ENCODE data around the gene SMIM38.

Gene SMIM38

DNA sequence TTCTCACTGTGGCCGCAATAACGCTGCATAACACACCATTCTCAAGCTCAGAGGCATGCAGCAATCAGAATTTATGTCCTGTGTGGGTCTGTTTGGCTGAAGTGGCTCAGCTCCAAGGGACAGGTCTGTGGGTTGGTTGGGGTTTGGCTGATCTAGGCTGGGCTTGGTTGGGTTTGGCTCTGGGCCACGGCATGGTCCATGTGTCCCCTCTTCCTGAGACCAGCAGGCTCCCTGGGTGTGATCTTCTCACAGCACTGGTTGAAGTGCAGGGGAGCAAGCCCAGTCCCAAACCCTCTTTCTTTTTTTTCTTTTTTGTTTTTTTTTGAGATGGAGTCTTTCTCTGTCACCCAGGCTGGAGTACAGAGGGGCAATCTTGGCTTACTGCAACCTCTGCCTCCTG is 25.0 kb downstream of the SMIM38 start:
- Mint-ChIP-seq H3K36me3 (ENCODE audit: low read depth) (no peaks in the 10 kb centered on the region), H3K27me3 (peaks cover 21% of the 10 kb centered on the region), H3K9me3 (no peaks in the 10 kb centered on the region), H3K27ac (no peak overlapping the region), H3K4me1 (ENCODE audit: low read depth) (no peaks in the 10 kb centered on the region), H3K4me3 (no peak overlapping the region)
- intact Hi-C loops (cut with micrococcal nuclease) = no loop called here

DNA sequence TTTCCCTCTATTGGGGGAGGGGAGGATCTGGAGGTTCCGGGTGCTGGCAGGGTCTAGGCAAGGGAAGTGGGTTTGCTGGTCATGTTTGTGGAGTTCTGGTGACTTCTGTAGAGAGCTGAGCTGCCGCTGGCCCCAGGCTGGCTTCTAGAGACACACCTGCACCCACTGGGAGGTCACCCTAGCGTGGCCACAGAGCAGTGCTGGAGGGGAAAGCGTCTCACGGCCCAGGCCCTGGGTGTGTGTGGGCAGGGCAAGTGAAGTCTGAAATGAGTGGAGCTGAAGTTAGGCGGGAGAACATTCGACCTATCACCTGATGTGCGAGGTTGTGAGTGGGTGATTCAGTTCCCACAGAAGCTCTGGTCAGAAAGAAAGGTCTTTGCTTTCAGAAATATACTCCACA is 27.9 kb downstream of the SMIM38 start:
- intact Hi-C loops (cut with micrococcal nuclease) = no loop called here
- no peaks in the 10 kb centered on the region for H3K36me3 Mint-ChIP-seq (ENCODE audit: low read depth)
- peaks cover 10% of the 10 kb centered on the region for H3K9me3 Mint-ChIP-seq
- peaks cover 21% of the 10 kb centered on the region for H3K27me3 Mint-ChIP-seq
- no peak overlapping the region for H3K27ac Mint-ChIP-seq
- no peak overlapping the region for H3K4me3 Mint-ChIP-seq
- no peaks in the 10 kb centered on the region for H3K4me1 Mint-ChIP-seq (ENCODE audit: low read depth)

DNA sequence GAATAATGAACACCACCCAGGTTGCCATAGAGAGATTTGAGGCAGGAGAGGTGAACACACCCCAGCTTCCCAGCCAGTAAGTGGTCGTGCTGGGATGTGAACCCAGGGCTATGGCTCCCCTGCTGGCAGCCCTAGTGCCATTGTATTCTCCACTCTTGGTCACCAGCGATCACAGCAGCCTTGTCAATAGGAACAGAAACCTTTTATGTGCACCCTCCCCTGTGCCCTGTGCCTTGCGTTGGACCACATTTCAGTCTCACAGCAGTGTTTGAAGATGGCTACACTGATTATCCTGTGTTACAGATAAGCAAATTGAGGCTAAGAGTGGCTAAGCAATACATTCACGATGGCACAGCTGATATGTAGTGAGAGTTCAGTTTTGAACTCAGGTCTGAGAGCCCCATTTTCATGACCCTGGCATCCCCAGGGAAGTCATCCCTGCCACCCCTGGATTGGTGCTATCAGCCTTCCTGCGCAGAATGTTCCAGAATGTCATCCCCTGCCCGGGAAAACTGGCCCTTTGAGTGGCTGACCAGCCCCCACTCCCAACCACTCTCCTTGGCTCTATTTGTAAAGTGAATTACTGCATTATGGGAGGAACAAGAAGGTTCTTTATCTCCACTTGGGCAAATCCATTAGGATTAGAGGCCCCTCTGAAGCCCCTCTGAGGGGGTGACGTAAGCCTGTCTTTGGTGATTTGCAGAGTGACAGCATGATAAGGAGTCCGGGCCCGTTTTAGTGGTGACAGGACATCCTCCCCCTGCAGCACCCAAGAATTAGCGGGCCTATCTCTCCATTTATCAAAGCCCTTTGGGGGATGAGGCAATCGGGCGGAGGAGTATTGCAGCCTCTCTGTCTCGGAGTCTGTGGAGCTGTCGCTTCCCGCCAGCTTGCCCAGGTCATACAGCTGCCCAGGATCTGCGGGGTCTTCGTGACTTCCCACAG is 30.9 kb downstream of the SMIM38 start:
- Mint-ChIP-seq H3K36me3 (ENCODE audit: low read depth) (no peaks in the 10 kb centered on the region), H3K27ac (no peak overlapping the region), H3K4me1 (ENCODE audit: low read depth) (no peaks in the 10 kb centered on the region), H3K27me3 (peaks cover 7% of the 10 kb centered on the region), H3K9me3 (peaks cover 10% of the 10 kb centered on the region), H3K4me3 (no peak overlapping the region)
- intact Hi-C loops (cut with micrococcal nuclease) = no loop called here

DNA sequence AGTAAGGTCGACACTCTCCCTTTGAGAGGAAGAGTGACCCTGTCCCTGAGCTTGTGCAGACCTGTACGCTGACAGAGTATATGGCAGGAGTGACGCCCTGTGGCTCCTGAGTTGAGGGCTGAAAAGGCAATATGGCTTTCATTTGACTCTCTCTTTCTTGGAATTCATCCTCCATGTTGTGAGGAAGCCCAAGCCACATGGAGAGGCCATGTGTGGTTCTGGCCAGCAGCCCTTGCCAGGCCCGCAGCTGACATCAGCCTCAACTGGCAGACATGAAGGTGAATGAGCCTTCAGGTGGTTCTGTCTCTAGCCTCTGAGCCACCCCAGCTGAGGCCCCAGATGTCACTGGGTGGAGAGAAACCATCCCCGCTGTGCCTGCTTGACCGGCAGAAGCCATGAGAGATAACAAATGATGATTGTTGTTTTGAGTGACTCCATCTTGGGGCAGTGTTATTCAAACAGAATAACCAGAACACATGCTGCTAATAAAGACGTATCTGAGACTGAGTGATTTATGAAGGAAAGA is 31.9 kb downstream of the SMIM38 start:
- peaks cover 10% of the 10 kb centered on the region for H3K9me3 Mint-ChIP-seq
- no peak overlapping the region for H3K4me3 Mint-ChIP-seq
- no peaks in the 10 kb centered on the region for H3K4me1 Mint-ChIP-seq (ENCODE audit: low read depth)
- H3K36me3 Mint-ChIP-seq (ENCODE audit: low read depth) = no peaks in the 10 kb centered on the region
- peaks cover 9% of the 10 kb centered on the region for H3K27me3 Mint-ChIP-seq
- H3K27ac Mint-ChIP-seq = no peak overlapping the region
- intact Hi-C loops (cut with micrococcal nuclease) = no loop called here

DNA sequence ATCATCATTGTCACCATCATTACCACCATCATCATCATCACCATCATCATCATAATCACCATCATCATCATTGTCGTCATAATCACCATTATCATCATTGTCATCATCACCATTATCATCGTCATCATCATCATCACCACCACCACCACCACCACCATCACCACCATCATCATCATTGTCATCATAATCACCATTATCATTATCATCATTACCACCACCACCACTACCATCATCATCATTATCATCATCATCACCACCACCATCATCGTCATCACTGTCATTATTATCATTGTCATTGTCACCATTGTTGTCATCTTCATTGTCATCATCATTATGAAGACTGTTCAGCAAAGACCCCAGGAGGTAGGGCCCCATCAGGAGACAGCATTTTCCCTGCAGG is 33.3 kb downstream of the SMIM38 start:
- H3K27ac Mint-ChIP-seq = no peak overlapping the region
- peaks cover 10% of the 10 kb centered on the region for H3K9me3 Mint-ChIP-seq
- peaks cover 4% of the 10 kb centered on the region for H3K27me3 Mint-ChIP-seq
- intact Hi-C loops (cut with micrococcal nuclease) = no loop called here
- no peaks in the 10 kb centered on the region for H3K4me1 Mint-ChIP-seq (ENCODE audit: low read depth)
- no peak overlapping the region for H3K4me3 Mint-ChIP-seq
- no peaks in the 10 kb centered on the region for H3K36me3 Mint-ChIP-seq (ENCODE audit: low read depth)

DNA sequence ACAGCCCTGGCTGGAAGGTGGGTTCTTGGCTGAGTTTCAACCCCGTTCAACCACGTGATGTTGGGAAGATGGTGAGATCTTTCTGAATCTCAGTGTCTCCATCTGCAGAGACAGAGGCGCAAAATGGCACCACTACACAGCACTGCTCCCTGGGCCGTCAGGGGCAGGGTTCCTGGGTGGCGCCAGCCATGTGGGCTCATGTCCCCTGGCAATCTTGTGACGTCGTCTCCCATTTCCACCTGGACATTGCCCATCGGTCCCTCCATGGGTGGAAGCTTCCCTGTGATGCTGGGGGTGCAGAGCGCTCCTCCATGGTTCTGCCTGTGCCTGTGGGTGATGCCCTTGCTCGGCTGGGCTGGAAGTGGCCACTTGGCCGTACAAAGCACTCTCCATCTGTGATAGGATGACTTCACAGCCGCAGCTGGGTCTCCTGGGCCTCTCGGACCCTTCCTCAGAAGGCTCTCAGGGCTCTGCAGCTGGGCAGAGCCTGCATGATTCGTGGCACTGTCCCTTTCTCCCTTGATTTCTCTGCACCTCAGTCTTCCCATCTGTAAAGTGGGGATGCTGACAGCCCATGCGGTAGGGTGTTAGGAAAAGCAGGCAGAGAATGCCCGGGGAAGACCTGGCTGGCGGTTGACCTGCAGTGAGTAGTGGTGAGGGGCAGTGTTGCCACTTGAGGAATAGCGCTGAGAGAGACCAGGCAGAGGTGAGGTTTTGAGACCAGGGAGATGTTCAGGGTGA is 35.2 kb downstream of the SMIM38 start:
- Mint-ChIP-seq H3K27ac (no peak overlapping the region), H3K4me3 (no peak overlapping the region), H3K36me3 (ENCODE audit: low read depth) (no peaks in the 10 kb centered on the region), H3K9me3 (peaks cover 10% of the 10 kb centered on the region), H3K27me3 (peaks cover 4% of the 10 kb centered on the region), H3K4me1 (ENCODE audit: low read depth) (no peaks in the 10 kb centered on the region)
- intact Hi-C loops (cut with micrococcal nuclease) = no loop called here

DNA sequence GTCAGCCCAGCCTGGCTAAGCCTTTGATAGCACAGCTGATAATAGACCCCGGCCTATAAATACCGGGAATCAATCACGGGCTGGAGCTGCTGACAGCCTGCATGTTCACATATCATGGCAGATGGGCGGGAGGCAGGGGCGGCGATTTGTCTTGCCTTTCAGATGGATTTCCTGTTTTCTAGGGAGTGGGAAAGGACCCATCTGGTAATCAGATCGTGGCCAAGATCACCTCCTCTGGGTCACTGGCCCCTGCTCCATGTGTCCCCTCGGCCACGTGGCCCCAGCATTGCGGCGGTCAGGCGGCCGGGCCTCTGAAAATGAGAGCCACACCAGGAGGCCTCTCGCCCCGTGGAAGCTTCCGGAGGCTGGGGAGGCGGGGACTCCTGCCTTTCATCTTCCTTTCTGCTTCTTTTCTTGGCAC is 36.6 kb downstream of the SMIM38 start:
- intact Hi-C loops (cut with micrococcal nuclease) = no loop called here
- Mint-ChIP-seq H3K4me3 (no peak overlapping the region), H3K27me3 (peaks cover 4% of the 10 kb centered on the region), H3K27ac (no peak overlapping the region), H3K9me3 (peaks cover 10% of the 10 kb centered on the region), H3K36me3 (ENCODE audit: low read depth) (no peaks in the 10 kb centered on the region), H3K4me1 (ENCODE audit: low read depth) (no peaks in the 10 kb centered on the region)

DNA sequence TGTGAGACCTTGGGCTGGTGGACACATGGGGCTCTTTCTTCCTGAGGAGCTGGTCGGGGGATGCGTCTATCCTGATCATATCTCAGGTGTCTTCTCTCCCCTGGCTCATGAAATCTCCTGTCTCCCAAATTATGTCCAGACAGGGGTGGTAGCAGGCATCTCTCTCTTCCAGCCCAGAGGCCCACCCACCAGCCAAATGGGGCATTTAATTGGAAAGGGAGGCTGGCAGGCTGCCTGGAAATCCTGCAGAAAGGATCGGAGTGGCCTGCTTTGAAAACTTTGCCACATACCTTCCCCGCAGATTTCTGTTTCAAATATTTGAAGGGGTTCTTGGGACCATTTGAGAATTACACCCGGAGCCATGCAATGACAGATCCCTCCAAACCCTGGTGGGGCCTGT is 37.4 kb downstream of the SMIM38 start:
- Mint-ChIP-seq H3K36me3 (ENCODE audit: low read depth) (no peaks in the 10 kb centered on the region), H3K4me1 (ENCODE audit: low read depth) (no peaks in the 10 kb centered on the region), H3K9me3 (peaks cover 2% of the 10 kb centered on the region), H3K27ac (no peak overlapping the region), H3K4me3 (no peak overlapping the region), H3K27me3 (peaks cover 4% of the 10 kb centered on the region)
- intact Hi-C loops (cut with micrococcal nuclease) = no loop called here

DNA sequence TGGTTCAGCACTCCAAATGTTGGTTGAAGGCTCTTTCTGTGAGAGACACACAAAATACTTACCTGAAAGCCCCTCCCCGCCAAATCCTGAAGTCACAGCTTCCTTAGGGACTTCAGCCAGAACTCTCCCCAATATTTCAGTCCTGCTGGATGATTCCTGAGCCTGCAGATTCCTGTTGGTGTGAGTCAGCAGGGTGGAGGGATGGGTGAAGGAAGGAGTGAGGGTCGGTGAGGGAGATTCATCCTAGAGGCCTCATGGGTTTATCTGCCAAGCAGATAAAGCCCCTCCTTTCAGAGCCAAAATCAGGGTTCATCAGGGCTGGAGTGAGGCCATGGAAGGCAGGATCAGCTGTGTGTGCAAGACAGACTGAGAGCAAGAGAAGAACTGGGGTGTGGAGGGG is 37.9 kb downstream of the SMIM38 start:
- Mint-ChIP-seq H3K4me1 (ENCODE audit: low read depth) (no peaks in the 10 kb centered on the region), H3K4me3 (no peak overlapping the region), H3K27me3 (peaks cover 4% of the 10 kb centered on the region), H3K36me3 (ENCODE audit: low read depth) (no peaks in the 10 kb centered on the region), H3K9me3 (no peaks in the 10 kb centered on the region), H3K27ac (no peak overlapping the region)
- intact Hi-C loops (cut with micrococcal nuclease) = no loop called here

DNA sequence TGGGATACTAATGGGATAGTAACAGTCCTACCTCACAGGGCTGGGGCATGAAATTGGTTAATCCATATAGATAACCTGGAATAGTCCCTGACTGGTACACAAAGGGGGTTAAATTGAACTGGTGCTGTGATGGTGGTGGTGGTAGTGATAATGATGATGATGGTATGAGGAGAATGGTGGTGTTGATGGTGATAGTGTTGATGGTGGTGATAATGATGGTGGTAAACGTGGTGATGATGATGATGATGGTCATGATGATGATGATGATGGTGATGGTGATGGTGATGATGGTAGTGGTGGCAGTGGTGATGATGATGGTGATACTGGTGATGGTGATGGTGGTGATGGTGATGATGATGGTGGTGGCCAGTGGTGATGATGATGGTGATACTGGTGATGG is 38.7 kb downstream of the SMIM38 start:
- intact Hi-C loops (cut with micrococcal nuclease) = no loop called here
- peaks cover 7% of the 10 kb centered on the region for H3K27me3 Mint-ChIP-seq
- no peaks in the 10 kb centered on the region for H3K36me3 Mint-ChIP-seq (ENCODE audit: low read depth)
- no peak overlapping the region for H3K4me3 Mint-ChIP-seq
- H3K27ac Mint-ChIP-seq = no peak overlapping the region
- no peaks in the 10 kb centered on the region for H3K4me1 Mint-ChIP-seq (ENCODE audit: low read depth)
- H3K9me3 Mint-ChIP-seq = no peaks in the 10 kb centered on the region

DNA sequence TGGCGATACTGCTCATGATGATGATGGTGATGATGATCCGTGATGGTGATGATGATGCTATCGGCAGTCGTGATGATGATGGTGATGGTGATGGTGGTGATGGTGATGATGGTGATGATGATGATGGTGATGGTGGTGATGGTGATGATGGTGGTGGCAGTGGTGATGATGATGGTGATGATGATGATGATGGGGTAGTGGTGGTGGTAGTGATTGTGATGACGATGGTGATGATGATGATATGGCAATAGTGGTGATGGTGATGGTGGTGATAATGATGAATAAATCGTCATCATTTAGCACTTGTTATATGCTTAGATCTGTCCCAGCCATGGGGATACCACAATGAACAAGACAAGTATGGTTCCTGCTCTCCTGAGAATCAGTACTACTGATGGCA is 39.2 kb downstream of the SMIM38 start:
- no peak overlapping the region for H3K4me3 Mint-ChIP-seq
- H3K27ac Mint-ChIP-seq = no peak overlapping the region
- no peaks in the 10 kb centered on the region for H3K4me1 Mint-ChIP-seq (ENCODE audit: low read depth)
- H3K9me3 Mint-ChIP-seq = no peaks in the 10 kb centered on the region
- intact Hi-C loops (cut with micrococcal nuclease) = no loop called here
- H3K27me3 Mint-ChIP-seq = peaks cover 11% of the 10 kb centered on the region
- H3K36me3 Mint-ChIP-seq (ENCODE audit: low read depth) = no peaks in the 10 kb centered on the region

DNA sequence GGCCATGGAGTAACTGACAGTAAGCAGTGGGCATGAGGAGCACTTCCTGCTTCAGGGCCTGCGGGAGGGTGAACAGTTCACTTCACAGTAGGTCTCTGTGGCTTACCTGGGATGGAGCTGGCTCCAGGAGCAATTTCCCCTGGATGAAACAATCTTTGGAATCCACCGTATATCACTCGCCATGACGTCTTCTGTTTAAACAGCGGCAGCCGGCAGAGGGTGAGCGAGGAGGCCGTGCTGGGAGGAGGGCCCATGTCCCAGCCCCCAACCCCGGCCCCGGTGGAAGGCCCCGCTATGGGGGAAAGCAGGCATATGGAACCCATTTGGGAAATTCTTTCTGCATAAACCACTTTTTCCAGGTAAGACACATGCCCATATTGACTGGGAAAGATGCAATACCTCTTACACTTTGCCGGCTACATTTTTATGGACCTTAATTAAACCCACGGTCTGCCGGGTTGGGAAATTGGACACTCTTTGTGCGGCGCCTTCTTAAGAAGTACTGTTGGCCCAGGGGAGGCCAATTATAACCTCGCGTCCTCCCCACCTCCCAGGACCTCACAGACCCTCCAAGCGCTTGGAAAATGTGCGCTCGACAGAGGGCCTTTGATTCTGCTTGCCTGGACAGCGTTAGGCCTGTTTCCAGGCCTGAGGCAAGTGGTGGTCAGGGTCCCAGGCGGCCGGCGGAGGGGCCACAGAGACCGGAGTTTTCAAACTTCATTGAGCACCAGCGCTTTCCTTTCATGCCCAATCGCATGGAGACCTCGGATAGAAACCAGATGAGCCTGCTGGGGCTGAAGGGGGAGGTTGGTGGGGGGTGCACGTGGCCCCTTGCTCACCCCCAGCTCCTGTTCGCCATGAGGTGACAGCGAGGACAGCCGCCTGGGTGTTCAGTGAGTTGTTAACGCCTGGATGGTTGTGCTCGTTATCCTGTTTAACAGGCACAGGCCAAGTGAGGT is 40.4 kb downstream of the SMIM38 start:
- Mint-ChIP-seq H3K27me3 (peaks cover 15% of the 10 kb centered on the region), H3K36me3 (ENCODE audit: low read depth) (no peaks in the 10 kb centered on the region), H3K27ac (no peak overlapping the region), H3K4me1 (ENCODE audit: low read depth) (no peaks in the 10 kb centered on the region), H3K4me3 (no peak overlapping the region), H3K9me3 (no peaks in the 10 kb centered on the region)
- intact Hi-C loops (cut with micrococcal nuclease) = no loop called here

DNA sequence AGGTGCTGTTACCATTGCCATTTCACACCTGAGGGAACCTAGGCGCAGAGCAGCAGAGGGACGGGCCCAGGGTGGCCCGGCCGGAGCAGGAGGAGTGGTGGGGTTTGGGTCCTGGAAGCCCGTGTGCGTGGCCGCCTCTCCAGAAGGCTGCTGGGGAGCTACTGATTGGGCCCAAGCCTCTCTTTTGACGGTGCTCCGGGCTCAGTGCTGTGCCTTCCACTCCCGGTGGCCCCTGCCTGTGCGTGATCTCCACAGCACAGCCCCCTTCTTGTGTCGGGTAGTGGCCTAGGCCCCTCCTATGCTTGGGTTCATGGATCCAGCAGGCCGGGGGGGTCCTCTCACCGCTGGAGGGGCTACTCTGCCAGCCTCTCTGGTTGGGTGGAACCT is 41.0 kb downstream of the SMIM38 start:
- Mint-ChIP-seq H3K36me3 (ENCODE audit: low read depth) (no peaks in the 10 kb centered on the region), H3K27ac (no peak overlapping the region), H3K4me3 (no peak overlapping the region), H3K9me3 (no peaks in the 10 kb centered on the region), H3K4me1 (ENCODE audit: low read depth) (no peaks in the 10 kb centered on the region), H3K27me3 (peaks cover 15% of the 10 kb centered on the region)
- intact Hi-C loops (cut with micrococcal nuclease) = no loop called here

Data from dendritic cell treated with granulocyte-macrophage colony-stimulating factor and Interleukin-4, amounts not matched to agents 40 ng/mL and 50 ng/mL, for 4 days (primary cell).